Fibroblast of skin of scalp (primary cell): ENCODE measurements around the gene BACE1.
A peak's percentile ranks its signal among the peaks of the same experiment; 100 is the strongest.
"Not testable (repeated sequence)": the region's sequence is repeated elsewhere in the genome, so short reads cannot be mapped to it uniquely, and the experiment has no call there.

ENCODE experiments used
- DNase-seq: peaks from one replicate; pipeline ENCODE4 v3.0.0-alpha.2; 2013

BACE1 gene

DNA sequence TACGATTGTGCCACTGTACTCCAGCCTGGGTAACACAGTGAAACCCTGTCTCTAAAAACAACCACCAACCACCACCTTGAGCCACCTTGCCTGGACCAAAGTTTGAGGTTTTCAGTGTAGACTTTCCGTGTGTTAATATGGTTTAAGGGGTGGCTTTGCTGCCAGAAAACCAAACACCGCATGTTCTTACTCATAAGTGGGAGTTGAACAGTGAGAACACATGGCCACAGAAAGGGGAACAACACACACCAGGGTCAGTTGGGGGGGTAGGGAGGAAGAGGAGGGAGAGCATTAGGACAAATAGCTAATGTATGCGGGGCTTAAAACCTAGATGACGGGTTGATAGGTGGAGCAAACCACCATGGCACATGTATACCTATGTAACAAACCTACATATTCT is 43.9 kb downstream of the BACE1 start:
- DNase-seq, result not testable (repeated sequence)

DNA sequence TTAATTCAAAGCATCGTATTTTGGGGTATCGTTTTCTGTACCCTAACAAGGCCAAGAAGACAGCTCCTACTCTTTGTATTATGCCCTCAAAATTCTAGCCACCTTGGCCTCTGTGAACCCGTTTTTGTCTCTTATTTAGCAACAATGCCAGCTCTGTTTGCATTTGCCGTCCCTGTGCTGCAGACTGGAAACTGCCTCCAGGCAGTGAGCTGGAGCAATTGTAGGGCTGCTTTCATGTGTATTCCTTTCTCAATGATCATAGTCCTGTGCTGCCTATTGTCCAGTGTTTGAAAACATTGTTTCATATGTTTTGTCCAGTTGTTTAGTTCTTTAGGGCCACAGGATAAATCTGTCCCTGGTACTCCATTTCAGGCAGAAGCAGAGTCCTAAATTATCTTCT is 44.8 kb downstream of the BACE1 start:
- no peak for DNase-seq

DNA sequence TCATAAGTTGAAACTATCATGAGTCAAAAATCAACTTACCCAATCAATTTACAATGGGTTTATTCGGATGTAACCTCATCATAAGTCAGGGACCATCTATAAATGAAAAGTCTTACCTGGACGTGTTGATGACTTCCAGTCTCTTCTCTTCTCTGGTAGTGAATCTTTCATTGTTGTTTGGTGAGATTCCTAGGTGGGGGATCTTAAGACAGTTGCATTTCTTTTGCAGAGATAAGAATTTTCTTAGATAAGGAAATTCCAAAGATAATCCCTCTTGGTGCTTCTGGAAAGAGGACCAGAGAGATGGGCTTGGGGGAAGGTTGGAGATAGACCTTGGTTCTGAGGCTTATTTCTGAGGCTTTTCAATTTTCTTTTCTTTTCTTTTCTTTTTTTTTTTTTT is 46.2 kb downstream of the BACE1 start:
- no peak for DNase-seq

DNA sequence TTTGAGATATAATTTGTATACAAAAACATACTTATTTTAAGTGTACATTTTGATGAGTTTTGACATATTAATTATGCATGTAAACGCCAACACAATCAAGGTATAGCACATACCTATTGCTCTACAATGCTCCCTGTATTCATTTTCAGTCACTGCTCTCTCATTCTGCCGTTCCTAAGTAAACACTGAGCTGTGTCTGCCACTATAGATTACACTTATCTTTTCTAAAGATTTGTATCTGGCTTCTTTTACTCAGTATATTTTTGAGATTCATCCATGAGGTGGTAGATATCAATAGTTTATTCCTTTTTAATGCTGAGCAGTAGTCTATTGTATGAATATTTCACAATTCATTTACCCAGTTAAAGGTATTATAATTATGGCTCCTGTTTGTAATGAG is 50.3 kb downstream of the BACE1 start:
- DNase-seq, result no peak

DNA sequence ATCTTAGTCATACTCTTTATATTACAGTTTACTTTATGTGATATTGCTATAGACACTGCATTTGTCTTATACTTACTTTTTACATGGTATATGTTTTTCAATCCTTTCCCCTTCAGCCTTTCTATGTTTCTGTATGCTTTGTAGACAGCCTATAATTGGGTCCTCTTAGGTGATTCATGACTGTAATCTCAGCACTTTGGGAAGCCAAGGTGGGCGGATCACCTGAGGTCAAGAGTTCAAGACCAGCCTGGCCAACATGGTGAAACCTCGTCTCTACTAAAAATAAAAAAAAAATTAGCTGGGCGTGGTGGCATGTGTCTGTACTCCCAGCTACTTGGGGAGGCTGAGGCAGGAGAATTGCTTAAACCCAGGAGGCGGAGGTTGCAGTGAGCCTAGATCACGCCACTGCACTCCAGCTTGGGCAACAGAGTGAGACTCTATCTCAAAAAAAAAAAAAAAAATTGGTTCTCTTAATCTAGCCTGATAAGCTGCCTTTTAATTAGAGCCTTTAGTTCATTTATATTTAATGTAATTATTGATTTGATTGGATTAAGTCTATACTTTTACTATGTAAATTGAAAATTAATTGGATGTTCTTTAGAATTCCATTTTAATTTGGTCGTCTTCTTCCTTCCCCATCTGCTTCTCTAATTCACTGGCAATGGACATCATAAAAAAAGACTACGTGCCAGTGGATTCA is 51.3 kb downstream of the BACE1 start:
- not testable (repeated sequence) for DNase-seq

DNA sequence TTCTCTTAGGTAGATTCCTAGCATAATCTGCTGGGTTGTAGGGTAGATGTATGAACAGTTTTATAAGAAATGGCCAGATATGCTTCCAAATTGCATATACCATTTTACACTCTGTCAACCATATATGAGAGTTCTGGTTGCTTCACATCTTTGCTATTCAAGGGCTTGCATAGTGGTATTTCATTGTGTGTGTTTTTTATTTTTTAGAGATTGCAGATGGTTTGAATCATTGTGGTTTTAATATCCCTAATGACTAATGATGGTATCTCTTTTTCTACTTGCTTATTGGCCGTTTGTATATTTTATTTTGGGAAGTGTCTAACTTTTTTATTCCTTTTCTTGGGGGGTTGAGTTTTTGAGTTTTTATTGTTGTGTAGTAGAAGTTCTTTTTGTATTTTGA is 56.6 kb downstream of the BACE1 start:
- peak; percentile 86 for DNase-seq

DNA sequence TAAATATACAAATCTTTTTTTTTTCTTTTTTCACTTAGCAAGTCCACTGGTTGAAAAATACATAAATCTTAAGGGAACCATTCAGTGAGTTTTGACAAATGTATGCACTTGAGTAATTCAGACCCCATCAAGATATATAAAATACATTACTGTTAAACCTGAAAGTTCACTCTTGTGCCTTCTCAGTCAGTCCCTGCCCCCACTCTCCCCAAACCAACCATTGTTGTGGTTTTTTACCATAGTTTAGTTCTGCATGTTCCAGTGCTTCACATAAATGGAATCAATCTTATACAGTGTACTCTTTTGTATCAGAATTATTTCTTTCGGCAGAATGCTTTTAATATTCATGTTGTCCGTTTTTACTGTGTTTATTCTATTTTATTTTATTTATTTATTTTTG is 57.5 kb downstream of the BACE1 start:
- no peak for DNase-seq

DNA sequence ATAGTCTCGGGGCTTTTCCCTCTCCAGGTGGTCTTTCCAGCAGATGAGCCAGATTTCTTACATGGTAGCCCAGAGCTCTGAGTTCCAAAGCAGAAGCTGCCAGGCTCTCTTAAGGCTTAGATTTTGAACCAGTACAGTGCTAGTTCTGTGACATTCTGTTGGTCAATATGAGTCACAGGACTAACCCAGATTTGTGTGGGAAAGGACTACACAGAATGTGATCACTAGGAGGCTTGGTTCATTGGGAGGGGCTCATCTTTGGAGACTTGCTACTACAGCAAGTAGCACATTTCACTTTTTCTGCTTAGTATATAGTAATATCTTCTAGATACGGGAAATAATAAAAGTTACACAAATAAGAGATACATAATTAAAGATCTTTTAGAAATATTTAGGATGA is 59.5 kb downstream of the BACE1 start:
- peak; percentile 65 for DNase-seq

DNA sequence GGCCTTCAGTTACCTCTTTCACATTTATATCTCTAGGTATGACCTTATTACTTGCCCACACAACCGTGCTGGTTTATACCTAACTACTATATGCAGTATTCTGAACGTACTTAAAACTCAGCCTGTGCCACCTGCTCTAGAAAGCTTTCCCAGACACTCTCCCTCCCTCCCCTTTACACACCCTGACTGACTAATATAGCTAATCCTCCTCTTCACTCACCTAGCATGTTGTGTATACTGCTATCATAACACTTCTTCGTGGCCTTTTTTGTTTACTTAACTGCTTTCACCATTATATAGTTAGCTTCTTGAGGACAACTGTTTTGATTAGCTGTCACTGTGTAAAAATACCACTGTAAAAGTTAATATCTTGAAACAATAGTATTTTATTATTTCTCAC is 60.1 kb downstream of the BACE1 start:
- DNase-seq, result no peak

DNA sequence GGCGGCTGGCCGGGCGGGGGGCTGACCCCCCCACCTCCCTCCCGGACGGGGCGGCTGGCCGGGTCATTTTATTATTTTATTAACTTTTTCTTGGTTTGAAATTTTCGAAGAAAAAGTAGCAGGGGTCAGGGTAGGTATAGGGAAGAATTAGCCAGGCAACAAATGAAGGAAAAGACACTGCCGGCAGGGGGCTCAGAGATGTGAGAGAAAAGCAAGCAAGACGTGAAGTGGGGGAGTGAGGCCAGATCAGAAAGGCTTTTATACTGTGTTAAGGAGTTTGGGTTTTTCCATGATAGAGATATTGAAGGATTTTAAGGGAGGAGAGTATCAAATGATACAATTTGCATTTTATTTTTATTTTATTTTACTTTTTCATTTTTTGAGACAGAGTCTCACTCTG is 64.5 kb downstream of the BACE1 start:
- peak; percentile 25 for DNase-seq

DNA sequence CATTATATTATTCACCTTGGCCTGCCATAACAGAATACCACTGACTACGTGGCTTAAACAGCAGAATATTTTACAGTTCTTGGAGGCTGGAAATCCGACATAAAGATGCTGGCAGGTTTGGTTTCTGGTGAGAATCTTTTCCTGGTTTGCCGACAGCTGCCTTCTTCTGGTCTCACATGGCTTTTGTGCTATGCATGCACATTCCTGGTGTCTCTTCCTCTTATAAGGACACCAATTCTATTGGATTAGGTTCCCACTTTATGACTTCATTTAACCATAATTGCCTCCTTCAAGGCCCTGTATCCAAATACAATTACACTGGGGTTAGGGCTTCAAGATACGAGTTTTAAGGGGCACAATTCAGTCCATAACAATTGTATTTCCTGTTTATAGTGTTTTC is 66.5 kb downstream of the BACE1 start:
- DNase-seq, result no peak

DNA sequence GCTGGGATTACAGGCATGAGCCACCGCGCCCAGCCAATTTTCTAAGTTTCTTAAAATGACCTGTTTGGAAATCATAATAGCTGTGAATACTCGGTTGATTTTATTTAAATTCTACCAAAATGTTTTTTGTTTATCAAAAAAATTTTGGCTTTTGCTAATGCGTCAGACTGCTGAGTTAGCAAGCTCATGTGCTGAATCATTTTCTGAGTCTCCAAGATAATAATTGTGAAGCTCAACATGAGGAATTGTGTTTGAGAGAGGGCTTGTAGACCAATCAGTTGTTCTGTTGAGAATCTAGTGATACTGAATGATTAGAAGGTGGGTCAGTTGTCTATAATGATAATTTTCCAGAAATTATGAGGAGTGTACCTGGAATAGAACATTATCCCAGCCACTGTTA is 67.7 kb downstream of the BACE1 start:
- no peak for DNase-seq

DNA sequence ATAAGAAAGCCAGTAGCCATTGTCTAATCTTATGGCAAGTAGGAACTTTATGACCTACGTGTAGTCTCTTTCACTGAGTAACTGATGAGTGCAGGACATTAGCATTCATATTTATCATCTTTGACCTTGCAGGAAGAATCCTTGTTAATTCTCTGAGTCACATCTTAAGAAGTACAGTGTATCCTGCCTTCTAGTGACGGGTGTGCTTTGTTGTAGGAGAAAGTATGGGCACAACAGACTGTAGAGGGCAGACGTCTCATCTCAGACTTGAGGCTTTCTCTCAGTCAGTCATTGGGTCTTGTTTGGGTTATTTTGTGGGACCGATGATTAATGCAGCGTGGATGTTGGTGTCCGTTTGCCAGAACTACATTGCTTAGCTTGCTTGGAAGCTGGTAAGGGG is 76.8 kb downstream of the BACE1 start:
- DNase-seq, result peak; percentile 90

DNA sequence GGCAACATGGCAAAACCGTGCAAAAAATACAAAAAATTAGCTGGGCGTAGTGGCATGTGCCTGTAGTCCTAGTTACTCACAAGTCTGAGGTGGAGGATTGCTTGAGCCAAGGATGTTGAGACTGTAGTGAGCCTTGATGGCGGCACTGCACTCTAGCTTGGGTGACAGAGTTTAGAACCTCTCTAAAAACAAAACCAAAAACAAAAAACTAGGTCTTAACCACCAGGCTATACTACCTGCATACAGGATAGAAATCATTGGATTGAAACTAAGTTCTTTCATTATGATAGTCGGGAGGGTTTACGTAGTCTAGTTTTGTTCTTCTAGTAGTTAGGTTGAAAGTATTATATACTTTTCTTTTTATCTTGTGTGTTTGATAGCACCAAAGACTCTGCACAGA is 77.8 kb downstream of the BACE1 start:
- DNase-seq, result no peak
